ENCODE measurements around the gene HOXD4.

DNA sequence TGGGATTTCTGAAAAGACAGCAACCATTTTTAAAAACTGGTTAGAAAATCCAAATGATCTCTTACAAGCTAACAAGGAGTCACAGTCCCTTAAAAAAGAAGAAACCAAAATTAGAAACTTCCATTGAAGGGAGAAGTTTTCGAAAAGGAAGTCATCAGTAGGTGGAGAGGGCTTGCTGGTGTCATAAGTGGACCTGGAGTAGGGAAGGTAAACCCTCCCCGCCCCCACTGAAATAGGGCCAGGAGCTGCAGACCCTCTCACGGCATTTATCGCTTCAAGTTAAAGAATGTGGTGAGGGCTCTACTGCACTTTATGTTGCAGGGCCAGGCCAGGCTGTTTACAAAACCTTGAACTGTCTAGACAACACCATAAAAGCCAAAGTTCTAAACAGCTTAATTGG is 41.4 kb upstream of the HOXD4 start:
- TF ChIP-seq, protein P1, sequence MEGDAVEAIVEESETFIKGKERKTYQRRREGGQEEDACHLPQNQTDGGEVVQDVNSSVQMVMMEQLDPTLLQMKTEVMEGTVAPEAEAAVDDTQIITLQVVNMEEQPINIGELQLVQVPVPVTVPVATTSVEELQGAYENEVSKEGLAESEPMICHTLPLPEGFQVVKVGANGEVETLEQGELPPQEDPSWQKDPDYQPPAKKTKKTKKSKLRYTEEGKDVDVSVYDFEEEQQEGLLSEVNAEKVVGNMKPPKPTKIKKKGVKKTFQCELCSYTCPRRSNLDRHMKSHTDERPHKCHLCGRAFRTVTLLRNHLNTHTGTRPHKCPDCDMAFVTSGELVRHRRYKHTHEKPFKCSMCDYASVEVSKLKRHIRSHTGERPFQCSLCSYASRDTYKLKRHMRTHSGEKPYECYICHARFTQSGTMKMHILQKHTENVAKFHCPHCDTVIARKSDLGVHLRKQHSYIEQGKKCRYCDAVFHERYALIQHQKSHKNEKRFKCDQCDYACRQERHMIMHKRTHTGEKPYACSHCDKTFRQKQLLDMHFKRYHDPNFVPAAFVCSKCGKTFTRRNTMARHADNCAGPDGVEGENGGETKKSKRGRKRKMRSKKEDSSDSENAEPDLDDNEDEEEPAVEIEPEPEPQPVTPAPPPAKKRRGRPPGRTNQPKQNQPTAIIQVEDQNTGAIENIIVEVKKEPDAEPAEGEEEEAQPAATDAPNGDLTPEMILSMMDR (IDR thresholded peaks at IDR 0.05): no peak
- TF ChIP-seq POLR2A (IDR thresholded peaks at IDR 0.05) (no peak), POLR2AphosphoS5 (IDR thresholded peaks at IDR 0.05) (no peak)

Data from gastroesophageal sphincter (tissue), 3 donors.